ENCODE data around the gene ZNF446.
"Not testable (repeated sequence)": the region's sequence is repeated elsewhere in the genome, so short reads cannot be mapped to it uniquely, and the experiment has no call there.

Gene ZNF446

DNA sequence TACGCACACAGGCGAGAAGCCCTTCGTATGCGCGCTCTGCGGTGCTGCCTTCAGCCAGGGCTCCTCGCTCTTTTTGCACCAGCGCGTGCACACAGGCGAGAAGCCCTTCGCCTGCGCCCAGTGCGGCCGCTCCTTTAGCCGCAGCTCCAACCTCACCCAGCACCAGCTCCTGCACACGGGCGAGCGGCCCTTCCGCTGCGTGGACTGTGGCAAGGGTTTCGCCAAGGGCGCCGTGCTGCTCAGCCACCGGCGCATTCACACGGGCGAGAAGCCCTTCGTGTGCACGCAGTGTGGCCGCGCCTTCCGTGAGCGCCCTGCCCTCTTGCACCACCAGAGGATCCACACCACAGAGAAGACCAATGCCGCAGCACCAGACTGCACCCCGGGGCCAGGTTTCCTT is 20.0 kb upstream of the ZNF446 start:
- FAIRE-seq (no peak), DNase-seq (ENCODE audit: insufficient read length, low spot score) (no peak)
- no peak for TF ChIP-seq POLR2A (IDR thresholded peaks at IDR 0.05; ENCODE audit: low read depth, low read length)

DNA sequence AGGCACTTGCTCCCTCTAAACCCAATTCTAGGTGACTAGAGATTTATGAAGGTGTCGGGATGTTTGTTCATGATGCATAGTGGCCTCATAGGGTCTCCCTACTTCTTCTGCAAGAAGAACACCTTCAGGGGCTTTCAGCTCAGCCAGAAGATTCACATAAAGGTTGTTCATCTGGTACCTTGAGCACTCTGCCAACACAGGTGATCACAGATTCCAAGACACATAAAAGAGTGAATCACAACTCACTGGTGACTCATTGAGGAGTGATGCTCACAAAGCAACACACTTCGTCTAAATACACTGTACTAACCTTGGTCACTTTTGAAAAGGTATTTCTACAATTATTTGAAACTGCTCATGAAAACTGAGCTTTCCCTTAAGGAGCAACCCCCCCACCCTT is 16.1 kb upstream of the ZNF446 start:
- FAIRE-seq (no peak), DNase-seq (ENCODE audit: insufficient read length, low spot score) (peak; percentile 44)
- no peak for TF ChIP-seq POLR2A (IDR thresholded peaks at IDR 0.05; ENCODE audit: low read depth, low read length)

DNA sequence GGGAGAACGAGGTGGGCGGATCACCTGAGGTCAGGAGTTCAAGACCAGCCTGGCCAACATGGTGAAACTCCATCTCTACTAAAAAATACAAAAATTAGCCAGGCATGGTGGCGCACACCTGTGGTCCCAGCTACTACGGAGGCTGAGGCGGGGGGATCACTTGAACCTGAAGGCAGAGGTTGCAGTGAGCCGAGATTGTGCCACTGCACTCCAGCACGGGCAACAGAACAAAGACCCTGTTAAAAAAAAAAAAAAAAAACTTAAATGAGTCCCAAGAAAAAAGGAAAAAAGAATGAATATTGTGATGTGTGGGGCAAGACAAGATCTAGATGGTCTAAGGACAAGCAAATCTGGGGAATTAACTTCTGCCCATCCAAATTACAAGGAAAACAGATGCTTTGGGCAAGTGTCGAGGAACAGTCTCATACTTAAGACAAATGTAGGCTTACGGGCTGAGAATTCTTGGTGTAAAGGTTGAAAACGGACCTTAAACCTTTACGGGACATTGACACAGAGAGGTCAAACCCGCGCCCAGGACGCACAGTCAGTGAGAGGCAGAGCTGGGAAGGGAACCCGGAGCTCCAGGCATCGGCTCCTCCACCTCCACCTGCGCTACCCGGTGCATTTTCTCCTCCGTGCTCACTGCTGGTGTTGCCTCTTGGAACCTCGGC is 9.9 kb upstream of the ZNF446 start:
- DNase-seq (ENCODE audit: insufficient read length, low spot score): peak; percentile 52
- TF ChIP-seq POLR2A (IDR thresholded peaks at IDR 0.05; ENCODE audit: low read depth, low read length): no peak
- FAIRE-seq: no peak

DNA sequence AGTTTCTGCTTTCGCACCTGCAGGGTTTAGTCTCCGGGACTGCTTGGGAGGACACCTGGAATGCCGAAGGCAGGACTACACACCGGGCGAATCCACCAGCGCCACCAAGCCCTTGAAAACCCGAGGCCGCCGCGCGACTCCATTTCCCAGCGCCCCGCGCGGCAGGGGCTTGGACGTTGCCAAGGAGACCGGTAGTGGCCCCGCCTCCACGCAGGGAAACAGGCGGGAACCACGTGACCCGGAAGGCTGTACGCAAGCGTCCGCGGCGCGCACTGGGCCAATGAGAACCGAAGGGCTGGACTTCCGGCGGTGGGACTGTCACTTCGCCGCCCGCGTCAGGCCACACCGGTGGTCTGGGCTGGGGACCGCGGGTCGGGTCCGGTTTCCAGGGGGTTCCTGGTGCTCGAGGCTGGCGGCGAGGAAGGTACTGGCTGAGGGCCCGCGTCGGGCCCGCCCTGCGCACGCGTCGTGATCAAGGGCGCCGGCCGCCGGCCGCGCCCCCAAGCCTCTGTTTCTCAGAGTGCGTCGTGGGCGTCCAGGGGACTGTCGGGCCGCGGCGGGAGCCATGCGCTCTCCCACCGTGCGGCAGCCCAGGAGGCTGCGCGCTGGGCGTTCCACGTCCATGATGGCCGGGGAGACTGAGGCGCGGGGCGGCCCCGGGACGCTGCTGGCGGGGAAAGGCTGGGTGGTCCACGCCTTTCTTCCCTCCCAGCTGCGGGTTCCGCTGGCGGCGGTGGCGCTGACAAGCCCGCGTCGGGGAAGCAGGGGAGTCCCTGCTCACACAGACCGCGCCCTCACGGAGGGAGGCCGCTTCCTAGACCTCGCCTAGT is 9.2 kb upstream of the ZNF446 start, which contains the start of gene ZNF324:
Gene ZNF324, plus strand, starts transcription at position 321 of the 830 bp plus-strand sequence. CDS start 2,106 bp downstream, outside the sequence.
- DNase-seq (ENCODE audit: insufficient read length, low spot score) (peak; percentile 99), FAIRE-seq (no peak)
- peak; percentile 87 for TF ChIP-seq POLR2A (IDR thresholded peaks at IDR 0.05; ENCODE audit: low read depth, low read length)

DNA sequence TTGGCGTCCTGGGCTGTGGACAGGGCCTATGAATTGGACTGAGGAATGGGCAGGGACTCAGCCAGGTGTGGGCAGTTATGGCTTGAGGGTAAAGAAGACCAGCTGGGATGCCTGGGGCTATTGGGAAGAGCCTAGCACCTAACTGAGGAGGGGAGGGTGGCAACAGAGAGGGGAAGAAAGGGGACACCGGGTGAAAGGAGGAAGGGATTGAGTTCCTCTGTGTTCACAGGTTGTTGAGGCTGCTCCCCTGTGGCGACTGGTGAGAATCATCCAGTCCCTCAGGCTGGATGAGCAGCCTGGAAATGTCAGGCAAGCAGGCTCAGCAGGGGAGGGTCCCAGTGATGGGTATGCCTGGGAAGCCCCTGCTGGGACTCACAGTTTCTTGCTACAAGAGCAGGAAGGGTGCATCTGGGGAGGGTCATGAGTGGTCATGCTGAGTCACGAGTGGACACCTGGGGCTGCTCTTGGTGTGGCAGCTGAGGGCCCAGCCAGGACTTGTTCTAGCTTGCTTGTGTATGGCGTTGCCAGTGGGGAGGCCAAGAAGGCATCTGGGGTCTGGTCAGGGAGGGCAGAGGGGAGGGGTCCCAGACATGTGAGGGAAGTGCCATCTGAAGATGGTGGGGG is 7.8 kb upstream of the ZNF446 start:
- no peak for TF ChIP-seq POLR2A (IDR thresholded peaks at IDR 0.05; ENCODE audit: low read depth, low read length)
- DNase-seq (ENCODE audit: insufficient read length, low spot score) (no peak), FAIRE-seq (no peak)

DNA sequence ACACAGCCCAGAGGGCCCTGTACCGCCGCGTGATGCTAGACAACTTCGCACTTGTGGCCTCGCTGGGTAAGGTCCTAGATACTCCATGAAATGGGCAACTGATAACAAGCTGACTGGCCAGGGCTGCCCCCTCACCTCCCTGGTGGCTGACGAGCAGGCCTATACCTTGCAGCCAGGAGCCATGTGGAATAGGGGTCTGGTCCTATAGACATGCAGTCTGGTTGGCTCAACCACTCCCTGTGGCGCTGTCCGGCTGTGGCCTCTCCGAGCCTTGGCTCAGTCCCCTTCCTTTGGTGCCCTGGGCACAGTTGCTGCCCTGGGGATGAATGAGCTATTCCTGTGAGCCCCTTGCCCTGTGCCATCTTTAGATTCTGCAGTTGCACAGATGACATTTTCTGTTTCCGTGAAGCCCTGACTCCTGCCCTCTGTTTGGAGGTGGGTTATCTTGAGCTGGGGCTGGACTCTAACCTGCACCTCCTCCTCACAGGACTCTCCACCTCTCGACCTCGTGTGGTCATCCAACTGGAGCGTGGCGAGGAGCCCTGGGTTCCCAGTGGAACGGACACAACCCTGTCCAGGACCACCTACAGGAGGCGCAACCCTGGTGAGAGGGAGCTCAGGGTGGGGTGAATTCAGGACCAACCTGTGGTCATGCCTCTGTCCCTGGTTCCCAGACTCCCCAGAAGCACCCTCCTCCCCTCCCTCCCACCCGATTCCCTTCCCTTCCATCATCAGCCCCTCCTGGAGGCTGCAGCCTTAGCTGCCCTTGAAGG is 6.7 kb upstream of the ZNF446 start:
- no peak for FAIRE-seq
- no peak for TF ChIP-seq POLR2A (IDR thresholded peaks at IDR 0.05; ENCODE audit: low read depth, low read length)
- no peak for DNase-seq (ENCODE audit: insufficient read length, low spot score)

DNA sequence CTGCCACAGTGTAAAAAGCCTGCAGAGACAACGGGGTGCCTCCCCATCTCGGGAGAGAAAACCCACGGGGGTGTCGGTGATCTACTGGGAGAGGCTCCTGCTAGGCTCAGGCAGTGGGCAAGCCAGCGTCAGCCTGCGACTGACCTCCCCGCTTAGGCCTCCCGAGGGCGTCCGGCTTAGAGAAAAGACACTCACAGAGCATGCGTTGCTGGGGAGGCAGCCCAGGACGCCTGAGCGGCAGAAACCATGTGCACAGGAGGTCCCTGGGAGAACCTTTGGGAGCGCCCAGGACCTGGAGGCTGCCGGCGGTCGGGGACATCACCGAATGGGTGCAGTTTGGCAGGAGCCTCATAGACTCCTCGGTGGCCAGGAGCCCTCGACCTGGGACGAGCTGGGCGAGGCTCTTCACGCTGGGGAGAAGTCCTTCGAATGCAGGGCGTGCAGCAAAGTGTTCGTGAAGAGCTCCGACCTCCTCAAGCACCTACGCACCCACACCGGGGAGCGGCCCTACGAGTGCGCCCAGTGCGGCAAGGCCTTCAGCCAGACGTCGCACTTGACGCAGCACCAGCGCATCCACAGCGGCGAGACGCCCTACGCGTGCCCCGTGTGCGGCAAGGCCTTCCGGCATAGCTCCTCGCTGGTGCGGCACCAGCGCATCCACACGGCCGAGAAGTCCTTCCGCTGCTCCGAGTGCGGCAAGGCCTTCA is 5.2 kb upstream of the ZNF446 start:
- FAIRE-seq; DNase-seq (ENCODE audit: insufficient read length, low spot score): not testable (repeated sequence)

DNA sequence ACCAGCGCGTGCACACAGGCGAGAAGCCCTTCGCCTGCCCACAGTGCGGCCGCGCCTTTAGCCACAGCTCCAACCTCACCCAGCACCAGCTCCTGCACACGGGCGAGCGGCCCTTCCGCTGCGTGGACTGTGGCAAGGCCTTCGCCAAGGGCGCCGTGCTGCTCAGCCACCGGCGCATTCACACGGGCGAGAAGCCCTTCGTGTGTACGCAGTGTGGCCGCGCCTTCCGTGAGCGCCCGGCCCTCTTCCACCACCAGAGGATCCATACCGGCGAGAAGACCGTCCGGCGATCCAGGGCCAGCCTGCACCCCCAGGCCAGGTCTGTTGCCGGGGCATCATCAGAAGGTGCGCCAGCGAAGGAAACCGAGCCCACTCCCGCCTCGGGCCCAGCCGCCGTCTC is 4.4 kb upstream of the ZNF446 start:
- FAIRE-seq (no peak), DNase-seq (ENCODE audit: insufficient read length, low spot score) (no peak)
- no peak for TF ChIP-seq POLR2A (IDR thresholded peaks at IDR 0.05; ENCODE audit: low read depth, low read length)

DNA sequence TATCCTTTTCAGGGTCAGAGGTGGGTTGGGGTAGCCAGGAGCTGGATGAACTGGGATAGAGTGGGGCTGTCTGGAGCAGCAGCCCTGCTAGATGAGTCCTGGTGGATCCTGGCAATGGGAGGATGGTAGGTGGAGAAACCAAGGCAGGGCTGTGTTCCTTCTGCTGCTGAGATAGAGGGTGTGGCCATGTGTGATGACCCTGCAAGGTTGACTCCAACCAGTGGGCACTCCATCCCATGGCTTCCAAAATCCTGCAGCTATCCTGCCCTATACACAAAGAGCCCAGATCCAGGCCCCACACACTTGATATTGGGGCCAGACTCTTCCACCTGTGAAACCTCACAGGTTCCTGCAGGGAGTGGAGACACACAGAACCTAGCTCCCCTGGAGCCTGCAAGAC is 2.4 kb upstream of the ZNF446 start:
- FAIRE-seq: no peak

DNA sequence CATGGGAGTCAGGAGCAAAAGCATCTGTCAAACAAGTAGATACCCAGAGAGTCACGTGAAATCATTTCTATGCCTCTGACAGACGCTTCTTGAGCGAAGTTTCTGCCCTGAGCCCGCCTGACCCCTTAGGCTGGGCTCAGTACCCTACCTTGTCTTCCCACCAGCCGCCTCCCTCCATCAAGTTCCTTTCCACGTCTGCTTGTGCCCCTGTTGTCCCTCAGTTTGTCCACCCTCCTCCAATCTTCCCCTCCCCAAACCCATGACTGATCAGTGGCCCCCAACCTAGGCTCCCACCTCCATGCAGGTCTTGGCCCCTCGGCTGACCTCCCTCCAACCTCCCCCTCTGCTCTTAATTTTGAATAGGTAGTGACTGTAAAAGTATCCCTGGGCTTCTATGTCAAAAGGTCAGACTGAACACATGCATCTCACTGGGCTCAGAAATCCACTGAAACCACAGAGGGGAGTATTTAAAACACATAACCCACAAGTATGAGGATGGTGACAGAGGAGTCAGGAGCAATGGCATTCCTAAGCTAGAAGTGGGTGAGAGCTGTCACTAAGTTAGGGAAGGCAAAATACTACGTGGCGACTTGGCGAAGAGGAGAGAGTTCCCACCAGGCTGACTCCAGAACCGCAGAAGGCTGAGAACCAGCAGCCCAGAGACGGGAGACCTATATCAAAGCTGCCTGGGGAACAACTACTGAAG is 1.7 kb upstream of the ZNF446 start:
- no peak for TF ChIP-seq POLR2A (IDR thresholded peaks at IDR 0.05; ENCODE audit: low read depth, low read length)
- DNase-seq (ENCODE audit: insufficient read length, low spot score) (peak; percentile 52), FAIRE-seq (no peak)

More for the DNA sequence above, 2.4 kb upstream of the ZNF446 start:
- DNase-seq (ENCODE audit: insufficient read length, low spot score): no peak
- TF ChIP-seq POLR2A (IDR thresholded peaks at IDR 0.05; ENCODE audit: low read depth, low read length): no peak

DNA sequence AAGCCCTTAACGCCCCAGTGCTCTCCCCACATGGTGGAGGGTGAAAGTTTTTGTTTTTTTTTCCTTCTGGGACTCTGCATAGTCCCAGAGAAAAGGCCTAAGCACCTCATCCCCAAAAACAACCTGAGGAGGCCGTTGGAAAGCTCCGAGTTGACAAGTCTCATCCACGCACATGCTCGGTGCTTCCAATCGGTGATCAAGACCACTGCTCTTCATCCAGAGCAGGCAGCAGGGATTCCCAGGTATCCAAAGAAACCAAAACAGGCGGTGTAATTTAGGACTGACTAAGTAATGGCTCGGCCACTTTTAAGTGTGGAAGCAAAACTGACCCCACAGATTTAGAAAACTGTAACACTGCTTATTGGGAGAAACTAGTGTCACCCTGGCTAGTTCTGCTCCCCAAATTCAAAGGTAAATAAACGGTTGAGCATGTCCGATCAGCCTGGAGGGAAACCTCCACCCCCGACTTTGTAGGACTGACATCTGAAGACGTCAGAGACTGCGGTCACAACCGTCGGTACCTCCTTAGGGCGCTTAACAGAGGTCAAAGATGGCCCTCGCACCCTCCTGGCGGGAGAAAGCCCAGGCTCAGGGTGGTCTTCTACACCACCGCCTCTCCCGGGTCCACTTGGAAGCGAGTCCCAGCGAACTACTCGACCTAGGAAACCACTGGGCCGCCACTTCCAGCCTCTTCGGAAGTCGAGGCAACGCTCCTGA is 997 bp upstream of the ZNF446 start:
- TF ChIP-seq POLR2A (IDR thresholded peaks at IDR 0.05; ENCODE audit: low read depth, low read length): no peak; the same call in 1 of the 2 replicates
- DNase-seq (ENCODE audit: insufficient read length, low spot score) (no peak), FAIRE-seq (no peak)

DNA sequence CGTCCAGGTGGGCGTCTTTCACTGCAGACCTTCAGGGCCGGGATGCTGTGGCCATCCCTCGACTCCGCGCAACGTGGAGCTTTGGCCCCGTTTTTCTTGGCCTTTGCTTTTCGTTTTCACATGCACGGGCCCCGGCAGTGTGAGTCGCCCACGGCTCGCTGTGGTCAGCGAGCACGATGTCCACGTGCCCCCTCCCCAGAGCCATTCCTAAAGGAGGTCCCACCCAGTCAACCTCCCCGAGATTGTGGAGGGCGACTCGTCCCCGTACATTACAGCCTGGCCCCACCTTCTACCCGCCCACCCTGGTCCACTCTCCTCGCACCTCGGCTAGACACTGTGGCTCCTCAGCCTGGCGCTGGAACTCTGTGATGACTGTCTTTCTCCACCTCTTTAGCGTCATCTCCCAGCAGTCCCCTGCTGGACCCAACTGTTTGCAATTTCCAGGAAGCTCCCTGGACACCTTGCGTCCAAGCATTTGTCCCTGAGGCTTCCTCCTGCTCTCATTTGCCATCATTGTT is 405 bp downstream of the ZNF446 start:
- TF ChIP-seq POLR2A (IDR thresholded peaks at IDR 0.05; ENCODE audit: low read depth, low read length): no peak
- DNase-seq (ENCODE audit: insufficient read length, low spot score) (no peak), FAIRE-seq (no peak)
